Islet of Langerhans (tissue), 1 donor: ENCODE measurements around the gene DNAI2.
"Not testable (repeated sequence)": the region's sequence is repeated elsewhere in the genome, so short reads cannot be mapped to it uniquely, and the experiment has no call there.

Experiments used
- FAIRE-seq: peaks from one replicate; lab custom pipeline; 2011; peaks lifted over from hg19 to GRCh38; lab: Jason Lieb, UNC

DNAI2 gene

DNA sequence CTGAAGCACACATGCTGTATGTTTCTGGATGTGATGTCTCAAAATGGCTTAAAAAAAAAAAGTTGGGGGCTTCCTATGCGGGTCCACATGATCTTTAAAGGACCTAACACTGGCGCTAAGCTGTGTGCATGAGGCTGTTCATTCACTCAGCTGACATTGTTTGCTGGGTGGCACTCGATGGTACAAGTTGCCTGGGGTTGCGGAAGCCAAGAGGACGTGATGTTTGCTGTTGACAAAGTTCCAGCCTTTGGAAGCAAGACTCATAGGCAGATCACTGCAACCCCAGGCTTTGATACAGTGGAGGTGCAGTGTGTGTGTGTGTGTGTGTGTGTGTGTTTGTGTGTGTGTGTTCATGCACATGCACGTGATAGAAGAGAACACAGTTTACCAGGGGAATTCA, 29.5 kb upstream of the DNAI2 start:
- FAIRE-seq = no peak

GRCh38 chr17:74245145-74245831, 28.7 kb upstream of the DNAI2 start:
- no peak for FAIRE-seq

DNA sequence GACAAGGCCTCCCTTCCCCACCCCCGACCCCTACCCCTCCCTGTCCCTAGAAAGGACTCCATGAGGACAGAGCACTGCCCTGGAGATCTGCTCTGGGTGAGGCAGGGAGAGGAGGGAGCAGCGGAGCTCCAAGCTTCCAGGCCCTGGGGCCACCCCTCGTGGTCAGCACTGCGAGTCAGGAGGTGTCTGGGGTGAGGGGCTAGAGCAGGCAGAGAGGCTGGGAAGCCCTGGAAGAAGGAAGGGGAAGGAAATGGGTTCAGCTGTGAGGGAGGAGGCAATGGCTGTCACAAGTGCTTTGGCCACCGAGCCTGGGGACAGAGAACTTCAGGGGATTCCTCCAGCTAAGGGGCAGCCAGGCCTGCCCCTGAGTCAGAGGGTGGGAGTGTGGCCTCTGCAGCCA, 28.2 kb upstream of the DNAI2 start:
- FAIRE-seq = no peak

DNA sequence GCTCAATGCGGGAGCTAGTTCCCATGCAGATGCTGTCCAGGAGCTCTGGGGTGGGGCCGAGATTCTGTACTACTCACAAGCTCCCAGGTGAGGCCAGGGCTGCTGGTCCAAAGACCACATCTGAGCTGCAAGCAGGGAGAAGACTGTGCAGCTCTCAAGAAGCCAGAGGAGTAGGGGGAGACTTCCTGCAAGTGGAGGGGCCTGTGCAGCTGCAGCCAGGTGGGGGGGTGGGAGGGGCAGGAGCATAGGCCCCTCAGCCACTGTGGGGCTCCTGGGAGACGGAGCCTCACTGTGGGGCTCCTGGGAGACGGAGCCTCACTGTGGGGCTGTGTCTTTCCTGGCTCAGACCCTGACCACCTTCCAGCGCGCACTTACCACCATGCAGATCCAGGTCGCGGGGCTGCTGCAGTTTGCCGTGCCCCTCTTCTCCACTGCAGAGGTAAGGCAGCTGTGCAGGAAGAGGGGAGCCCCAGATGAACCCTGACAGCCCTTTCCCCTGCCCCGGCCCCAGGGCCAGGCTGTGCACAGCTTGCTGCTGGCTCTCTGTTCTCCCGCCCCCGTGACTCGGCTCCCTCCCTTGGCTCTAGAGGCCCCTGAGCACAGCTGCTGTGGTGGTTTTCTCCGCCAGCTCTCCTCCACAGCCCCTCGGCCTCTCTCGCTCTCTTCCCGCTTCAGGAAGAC, 24.3 kb upstream of the DNAI2 start:
- FAIRE-seq = no peak

GRCh38 chr17:74250324-74250995, 23.6 kb upstream of the DNAI2 start:
- no peak for FAIRE-seq

DNA sequence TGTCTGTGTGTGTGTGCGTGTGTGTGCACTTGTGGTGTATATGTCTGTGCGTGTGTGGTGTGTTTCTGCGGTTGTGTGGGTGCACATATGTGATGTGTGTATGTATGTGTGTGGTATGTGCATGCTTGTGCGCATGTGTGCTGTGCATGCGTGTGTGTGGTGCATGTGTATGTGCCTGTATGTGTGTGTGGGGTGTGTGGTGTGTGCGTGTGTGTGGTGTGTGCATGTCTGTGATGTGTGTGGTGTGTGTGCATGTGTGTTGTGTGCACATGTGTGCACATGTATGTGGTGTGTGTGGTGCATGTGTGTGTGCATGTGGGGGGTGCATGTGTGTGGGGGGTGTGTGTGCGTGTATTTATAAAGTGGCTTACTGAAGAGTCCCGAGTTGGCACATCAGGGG, 23.0 kb upstream of the DNAI2 start:
- no peak for FAIRE-seq

GRCh38 chr17:74251569-74251968, 22.5 kb upstream of the DNAI2 start:
- FAIRE-seq = no peak

- no peak for FAIRE-seq
Observed at GRCh38 chr17:74252211-74252610, 21.8 kb upstream of the DNAI2 start.

- FAIRE-seq = no peak
Observed at GRCh38 chr17:74253036-74253435, 21.0 kb upstream of the DNAI2 start.

- FAIRE-seq = no peak
Observed at GRCh38 chr17:74257311-74257710, 16.7 kb upstream of the DNAI2 start.

GRCh38 chr17:74259667-74260524, 14.1 kb upstream of the DNAI2 start:
- no peak for FAIRE-seq

DNA sequence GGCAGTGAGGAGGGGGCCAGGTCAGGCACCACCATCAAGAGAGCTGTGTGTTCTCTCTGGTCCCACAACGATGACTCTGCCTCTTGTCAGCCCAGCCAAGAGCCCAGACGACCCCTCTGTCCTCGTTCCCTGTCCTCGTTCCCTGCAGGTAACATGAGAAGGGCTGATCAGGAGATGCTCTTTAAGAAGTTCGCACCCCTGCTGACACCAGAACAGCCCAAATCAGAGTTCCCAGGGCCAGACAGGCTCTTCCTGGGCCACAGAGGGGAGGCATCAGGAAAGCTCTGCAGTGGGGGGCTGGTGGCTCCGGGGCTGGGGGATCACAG, 13.5 kb upstream of the DNAI2 start:
- no peak for FAIRE-seq

DNA sequence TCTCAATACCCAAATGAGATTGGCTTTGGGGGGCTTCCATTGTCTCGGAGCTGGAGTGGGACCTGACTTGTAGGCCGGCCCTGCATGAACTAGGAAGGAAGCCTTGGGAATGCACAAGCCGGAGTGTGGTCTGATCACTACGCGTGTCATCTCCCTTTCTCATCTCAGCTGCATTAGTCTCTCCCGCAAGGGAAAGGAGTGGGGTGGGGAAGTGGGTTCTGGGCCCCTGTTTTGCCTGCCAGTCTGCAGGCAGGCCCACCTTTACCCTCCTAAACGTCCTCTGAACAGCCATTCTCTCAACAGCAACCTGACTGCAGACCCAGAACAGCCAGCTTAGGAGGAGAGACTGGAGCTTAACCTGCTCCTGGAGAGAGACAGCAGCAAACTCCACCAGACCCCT, 11.4 kb upstream of the DNAI2 start:
- FAIRE-seq = no peak

DNA sequence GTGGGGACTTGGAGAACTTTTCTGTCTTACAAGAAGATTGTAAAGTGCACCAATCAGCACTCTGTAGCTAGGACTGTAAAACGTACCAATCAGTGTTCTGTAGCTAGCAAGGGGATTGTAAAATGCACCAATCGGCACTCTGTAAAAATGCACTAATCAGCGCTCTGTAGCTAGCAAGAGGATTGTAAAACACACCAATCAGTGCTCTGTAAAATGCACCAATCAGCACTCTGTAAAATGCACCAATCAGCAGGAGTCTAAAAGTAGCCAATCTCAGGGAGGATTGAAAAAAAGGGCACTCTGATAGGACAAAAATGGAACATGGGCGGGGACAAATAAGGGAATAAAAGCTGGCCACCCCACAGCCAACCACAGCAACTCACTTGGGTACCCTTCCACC, 7.0 kb upstream of the DNAI2 start:
- not testable (repeated sequence) for FAIRE-seq

DNA sequence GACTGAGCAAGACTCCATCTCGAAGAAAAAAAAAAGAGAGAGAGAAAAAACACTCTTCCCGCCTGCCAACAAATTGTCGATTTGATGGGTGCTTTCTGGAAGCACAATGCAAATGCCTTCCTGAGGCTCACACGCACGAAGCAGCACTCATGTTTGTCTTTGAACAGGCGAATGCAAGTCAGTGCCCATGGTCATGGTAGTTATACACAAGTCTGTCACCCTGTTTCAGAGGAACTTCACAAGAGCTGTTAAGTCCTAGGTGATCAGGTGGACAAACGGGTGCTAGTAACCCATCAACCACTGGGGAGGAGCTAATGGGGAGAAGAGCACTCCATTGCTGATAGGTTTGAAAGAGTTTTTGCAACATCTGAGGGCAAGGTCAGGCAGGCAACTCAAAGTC, 6.5 kb upstream of the DNAI2 start:
- no peak for FAIRE-seq

GRCh38 chr17:74267987-74268499, 6.0 kb upstream of the DNAI2 start:
- no peak for FAIRE-seq

GRCh38 chr17:74268558-74268957, 5.5 kb upstream of the DNAI2 start:
- FAIRE-seq = no peak

DNA sequence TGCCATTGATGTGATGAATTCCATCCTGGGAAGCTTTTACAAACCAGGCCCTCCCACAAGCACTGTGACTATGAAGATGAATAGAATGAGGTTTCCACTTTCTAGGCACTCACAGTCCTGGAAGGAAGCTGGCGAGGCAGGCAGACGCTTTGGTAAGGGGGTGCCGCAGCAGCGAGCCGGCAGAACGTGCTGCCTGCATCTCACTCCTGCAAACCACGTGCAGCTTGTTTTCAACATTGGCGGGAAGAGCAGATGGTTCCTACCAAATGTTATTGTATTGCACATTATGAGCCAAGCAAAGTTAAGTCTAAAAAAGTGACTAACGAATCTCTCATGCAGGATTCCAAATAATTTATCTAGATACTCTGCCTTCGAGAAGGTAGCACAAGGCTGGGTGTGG, 3.7 kb upstream of the DNAI2 start:
- no peak for FAIRE-seq

GRCh38 chr17:74271281-74271680, 2.8 kb upstream of the DNAI2 start:
- FAIRE-seq = no peak

DNA sequence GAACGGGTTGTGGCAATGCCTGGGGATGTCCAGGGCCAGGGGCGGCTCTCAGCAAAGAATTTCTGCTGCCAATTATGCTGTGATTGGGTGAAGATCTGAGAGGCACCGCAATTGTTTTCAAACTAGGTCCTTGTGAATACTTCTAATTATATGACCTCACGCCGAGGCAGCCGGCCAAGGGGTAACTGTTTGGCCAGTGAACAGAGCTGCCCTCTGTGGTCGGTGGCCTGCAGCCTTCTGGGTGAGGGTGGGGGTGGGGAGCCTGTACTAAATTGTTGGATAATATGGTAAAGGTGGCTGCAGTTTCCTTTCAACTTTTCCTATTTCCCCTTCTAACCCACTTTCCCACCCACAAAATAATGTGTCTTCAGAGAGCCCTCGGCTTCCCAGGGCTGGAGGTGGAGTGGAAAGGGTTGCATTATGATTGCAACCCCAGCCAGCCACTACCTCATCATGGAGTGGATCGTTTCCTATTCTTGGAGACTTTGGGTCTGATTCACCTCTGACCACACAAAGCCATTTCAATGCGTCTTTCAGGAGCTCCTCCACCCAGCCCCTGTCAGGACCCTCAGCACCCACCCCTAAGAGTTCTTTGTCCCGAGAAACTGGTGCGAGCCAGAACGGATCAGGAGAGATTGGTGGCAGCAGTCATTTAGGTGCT, 2.0 kb upstream of the DNAI2 start:
- no peak for FAIRE-seq

GRCh38 chr17:74272731-74273201, 1.3 kb upstream of the DNAI2 start:
- FAIRE-seq = no peak
